Subcutaneous preadipocyte (primary cell): ENCODE results near the gene RBMS2. TPM values are rescaled to one million over a fixed set of nuclear protein-coding genes. Genes with fewer than 3 reads are reported as not detected.

ENCODE experiments used
- small RNA-seq: library from RNA; depleted of rRNA; stranded (forward); fragments of <200 nt; gene quantifications from one replicate; pipeline ENCODE3, GENCODE V24; 2012
- total RNA-seq: library from RNA; depleted of rRNA; stranded (reverse); fragments of >200 nt; gene quantifications from 2 replicates; pipeline ENCODE4 v1.2.3, GENCODE V29; 2012

Gene RBMS2
- 8.5 and 12.9 TPM in 2 replicates for total RNA-seq

GRCh38 chr12:56521590-56522371, at the start of gene RBMS2:
Gene RBMS2, plus strand, starts transcription at chr12:56521820. Its CDS starts 204 bp downstream, at chr12:56522024.

GRCh38 chr12:56488041-56488955, 33.3 kb upstream of the RBMS2 start, which contains the start of gene GLS2:
Gene GLS2, minus strand, starts transcription at chr12:56488161. Its CDS starts 43 bp downstream, at chr12:56488118.

GRCh38 chr12:56630180-56630632, 108.6 kb downstream of the RBMS2 start, which contains the start of gene BAZ2A:
Gene BAZ2A, minus strand, starts transcription at chr12:56630326. Its CDS starts 12,796 bp downstream, at chr12:56617530.

Small RNA genes lying within 50 kb of the gene (small RNA-seq; reads per million reads assigned to genes)
- gene RNU6-343P = not detected
- gene SNORD59A = 5,497 reads per million, percentile 100 among the genes with 10 or more reads in this experiment

Other genes with a start within 250 kb of the RBMS2 start
- gene CS, start 221.5 kb upstream of the RBMS2 start, total RNA-seq = 184 and 217 TPM in 2 replicates
- gene CNPY2, start 205.8 kb upstream of the RBMS2 start, total RNA-seq = 58.8 and 92.6 TPM in 2 replicates
- 25.0 and 27.8 TPM in 2 replicates for gene PAN2, start 187.8 kb upstream of the RBMS2 start, total RNA-seq
- gene IL23A, start 182.9 kb upstream of the RBMS2 start, total RNA-seq = 0.20 TPM in 1 of 2 replicates, not detected in the other
- 139 and 173 TPM in 2 replicates for gene STAT2, start 161.7 kb upstream of the RBMS2 start, total RNA-seq
- gene APOF, start 159.0 kb upstream of the RBMS2 start, total RNA-seq = not detected in 2 replicates
- 7.3 and 10.4 TPM in 2 replicates for gene TIMELESS, start 72.4 kb upstream of the RBMS2 start, total RNA-seq
- not detected in 2 replicates for gene MIP, start 67.2 kb upstream of the RBMS2 start, total RNA-seq
- 2.2 and 3.1 TPM in 2 replicates for gene SPRYD4, start 53.2 kb upstream of the RBMS2 start, total RNA-seq
- gene GLS2, start 33.7 kb upstream of the RBMS2 start, total RNA-seq = under 0.01 TPM in 1 of 2 replicates, not detected in the other
- 33.1 and 44.2 TPM in 2 replicates for gene BAZ2A, start 108.5 kb downstream of the RBMS2 start, total RNA-seq
- 456 and 535 TPM in 2 replicates for gene ATP5F1B, start 124.2 kb downstream of the RBMS2 start, total RNA-seq
- gene PTGES3, start 166.5 kb downstream of the RBMS2 start, total RNA-seq = 83.4 and 102 TPM in 2 replicates
- 696 and 959 TPM in 2 replicates for gene NACA, start 203.5 kb downstream of the RBMS2 start, total RNA-seq
- gene PRIM1, start 230.5 kb downstream of the RBMS2 start, total RNA-seq = 15.1 and 27.2 TPM in 2 replicates
- gene HSD17B6, start 241.5 kb downstream of the RBMS2 start, total RNA-seq = 0.78 and 1.1 TPM in 2 replicates